Endodermal cell (in vitro differentiated cells): Measurements from ENCODE around the gene TM9SF3. TPM values are rescaled to one million over a fixed set of nuclear protein-coding genes. Genes with fewer than 3 reads are reported as not detected.

Experiments
- DNase-seq: peaks from one replicate; pipeline ENCODE4 v3.0.0-alpha.2; 2017
- H3K27ac ChIP-seq: 2 replicates; pipeline ENCODE4 v1.5.1; 2013; ENCODE audit warnings: mild to moderate bottlenecking, low read depth, low read length, moderate library complexity
- H3K27me3 ChIP-seq: 2 replicates; pipeline ENCODE4 v1.6.1; 2013; ENCODE audit warnings: mild to moderate bottlenecking, low read length, moderate library complexity; ENCODE audit not compliant: insufficient read depth, control insufficient read depth, poor library complexity, severe bottlenecking
- H3K36me3 ChIP-seq: 2 replicates; pipeline ENCODE4 v1.7.0; 2013; ENCODE audit warnings: mild to moderate bottlenecking, low read length, moderate library complexity; ENCODE audit not compliant: control insufficient read depth, insufficient read depth
- H3K4me1 ChIP-seq: one replicate; pipeline ENCODE4 v1.7.0; 2013; ENCODE audit warnings: low read length; ENCODE audit not compliant: control insufficient read depth, insufficient read depth
- H3K4me3 ChIP-seq: 2 replicates; pipeline ENCODE4 v1.5.1; 2013; ENCODE audit warnings: mild to moderate bottlenecking, low read length, moderate library complexity
- H3K9ac ChIP-seq: 2 replicates; pipeline ENCODE4 v1.6.1; 2013; ENCODE audit warnings: mild to moderate bottlenecking, low read length, moderate library complexity; ENCODE audit not compliant: poor library complexity, severe bottlenecking; ENCODE audit errors: extremely low read depth
- H3K9me3 ChIP-seq: 2 replicates; pipeline ENCODE4 v1.6.1; 2013; ENCODE audit warnings: mild to moderate bottlenecking, low read length, moderate library complexity; ENCODE audit not compliant: control insufficient read depth
- H3K27ac Mint-ChIP-seq: 2 replicates; pipeline ENCODE4 v1.8.0; 2020; ENCODE audit warnings: mixed read lengths
- H3K27me3 Mint-ChIP-seq: 2 replicates; pipeline ENCODE4 v1.8.0; 2021; ENCODE audit warnings: mild to moderate bottlenecking, mixed read lengths; ENCODE audit not compliant: insufficient read depth
- H3K36me3 Mint-ChIP-seq: 2 replicates; pipeline ENCODE4 v1.8.0; 2020; ENCODE audit warnings: low read depth, mixed read lengths
- H3K4me1 Mint-ChIP-seq: 2 replicates; pipeline ENCODE4 v1.8.0; 2020; ENCODE audit warnings: mixed read lengths
- H3K4me3 Mint-ChIP-seq: 2 replicates; pipeline ENCODE4 v1.8.0; 2020; ENCODE audit warnings: mild to moderate bottlenecking, moderate library complexity, mixed read lengths
- H3K9me3 Mint-ChIP-seq: 2 replicates; pipeline ENCODE4 v1.8.0; 2020; ENCODE audit warnings: mild to moderate bottlenecking, mixed read lengths
- WGBS, 2 experiments: methylation state at CpG; one replicate each; pipeline versions ENCODE4 v1.1.5 to v1.1.7; 2013; ENCODE audit warnings: missing lambda C conversion rate in 2 of 2, mixed read lengths in 1 of 2; ENCODE audit not compliant: insufficient coverage in 1 of 2, insufficient read length in 1 of 2; 5-methylcytosine and 5-hydroxymethylcytosine counted together
- total RNA-seq, 2 donors: library from RNA; stranded (reverse); fragmentation: NEBNext Ultra II Directional in 1 of 2; extraction: Animal tissue kit (Norgen Biotek cat#: 25700) in 1 of 2; gene quantifications; 2 replicates in 1 of 2; 3 replicates in 1 of 2; pipeline ENCODE4 v1.2.1, GENCODE V29; 2021
- TF ChIP-seq, protein P1 (sequence below): fragments of 200-600 bp; sonication (generic); conservative IDR thresholded peaks from 2 replicates; pipeline ENCODE4 v1.5.0; 2021; ENCODE audit warnings: antibody characterized with exemption, mild to moderate bottlenecking

Gene TM9SF3
- total RNA-seq, 2 donors from 2014 or later, result 134 to 137 TPM

DNA sequence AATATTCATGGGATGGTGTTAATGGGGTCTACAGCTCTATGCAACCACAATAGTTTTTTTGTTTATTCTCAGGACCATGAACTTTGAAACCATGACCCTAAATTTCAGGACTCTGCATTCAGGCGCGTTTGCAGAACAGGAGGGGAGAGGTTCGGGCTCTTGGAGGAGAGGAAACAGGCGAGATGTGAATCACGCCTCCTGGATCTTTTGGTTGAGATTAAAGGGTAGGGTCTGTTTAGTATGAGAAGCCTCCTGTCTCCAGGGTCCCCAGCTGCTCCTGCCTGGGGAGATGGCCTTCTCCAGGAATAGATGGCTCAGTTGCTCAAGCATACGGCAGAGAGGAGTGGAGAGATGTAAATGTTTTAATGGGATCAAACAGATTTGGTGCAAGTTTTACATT is 91.3 kb downstream of the TM9SF3 start:
- no peaks in the 10 kb centered on the region for H3K4me1 Mint-ChIP-seq
- no peak overlapping the region for H3K27ac Mint-ChIP-seq
- H3K4me3 ChIP-seq, result no peak overlapping the region
- H3K27ac ChIP-seq, result no peak overlapping the region
- H3K36me3 Mint-ChIP-seq, result no peaks in the 10 kb centered on the region
- 92% methylated on average over 2 to 6 of the region's 6 CpGs for WGBS, 2 experiments
- TF ChIP-seq, protein P1, sequence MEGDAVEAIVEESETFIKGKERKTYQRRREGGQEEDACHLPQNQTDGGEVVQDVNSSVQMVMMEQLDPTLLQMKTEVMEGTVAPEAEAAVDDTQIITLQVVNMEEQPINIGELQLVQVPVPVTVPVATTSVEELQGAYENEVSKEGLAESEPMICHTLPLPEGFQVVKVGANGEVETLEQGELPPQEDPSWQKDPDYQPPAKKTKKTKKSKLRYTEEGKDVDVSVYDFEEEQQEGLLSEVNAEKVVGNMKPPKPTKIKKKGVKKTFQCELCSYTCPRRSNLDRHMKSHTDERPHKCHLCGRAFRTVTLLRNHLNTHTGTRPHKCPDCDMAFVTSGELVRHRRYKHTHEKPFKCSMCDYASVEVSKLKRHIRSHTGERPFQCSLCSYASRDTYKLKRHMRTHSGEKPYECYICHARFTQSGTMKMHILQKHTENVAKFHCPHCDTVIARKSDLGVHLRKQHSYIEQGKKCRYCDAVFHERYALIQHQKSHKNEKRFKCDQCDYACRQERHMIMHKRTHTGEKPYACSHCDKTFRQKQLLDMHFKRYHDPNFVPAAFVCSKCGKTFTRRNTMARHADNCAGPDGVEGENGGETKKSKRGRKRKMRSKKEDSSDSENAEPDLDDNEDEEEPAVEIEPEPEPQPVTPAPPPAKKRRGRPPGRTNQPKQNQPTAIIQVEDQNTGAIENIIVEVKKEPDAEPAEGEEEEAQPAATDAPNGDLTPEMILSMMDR, result no peak
- no peak overlapping the region for H3K9ac ChIP-seq
- H3K36me3 ChIP-seq, result no peaks in the 10 kb centered on the region
- DNase-seq, result peak; percentile 25
- no peaks in the 10 kb centered on the region for H3K27me3 Mint-ChIP-seq
- H3K4me1 ChIP-seq, result no peaks in the 10 kb centered on the region
- H3K9me3 Mint-ChIP-seq, result no peaks in the 10 kb centered on the region
- no peaks in the 10 kb centered on the region for H3K27me3 ChIP-seq
- H3K4me3 Mint-ChIP-seq, result no peak overlapping the region
- H3K9me3 ChIP-seq, result no peaks in the 10 kb centered on the region

DNA sequence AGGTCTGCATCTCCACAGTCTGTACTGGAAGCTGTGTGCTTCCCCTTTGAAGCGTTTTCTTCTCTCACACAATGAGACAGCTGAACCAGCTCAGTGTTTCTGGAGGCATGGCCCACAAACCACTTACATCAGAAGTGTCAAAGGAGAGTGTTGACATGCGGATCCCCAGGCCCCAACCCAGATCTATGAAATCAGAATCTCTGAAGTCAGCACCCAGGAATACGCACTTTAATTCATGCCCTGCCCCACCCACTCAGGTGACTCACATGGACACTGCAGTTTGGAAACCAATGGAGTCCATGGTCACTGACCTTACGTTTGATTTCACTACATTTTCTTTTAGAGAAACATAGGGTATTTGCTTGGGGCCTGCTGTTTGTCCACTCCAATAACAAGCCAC is 92.1 kb downstream of the TM9SF3 start:
- Mint-ChIP-seq H3K9me3 (no peaks in the 10 kb centered on the region), H3K4me3 (no peak overlapping the region), H3K27me3 (no peaks in the 10 kb centered on the region), H3K4me1 (no peaks in the 10 kb centered on the region), H3K27ac (no peak overlapping the region), H3K36me3 (no peaks in the 10 kb centered on the region)
- Histone ChIP-seq H3K36me3 (no peaks in the 10 kb centered on the region), H3K9me3 (no peaks in the 10 kb centered on the region), H3K4me1 (no peaks in the 10 kb centered on the region), H3K4me3 (no peak overlapping the region), H3K27ac (no peak overlapping the region), H3K27me3 (no peaks in the 10 kb centered on the region), H3K9ac (no peak overlapping the region)
- DNase-seq, result peak; percentile 17
- 89% methylated on average over 4 of the region's 4 CpGs; no CpG with 5 or more reads in 1 of the 2 experiments for WGBS, 2 experiments
- TF ChIP-seq, protein P1, result no peak

DNA sequence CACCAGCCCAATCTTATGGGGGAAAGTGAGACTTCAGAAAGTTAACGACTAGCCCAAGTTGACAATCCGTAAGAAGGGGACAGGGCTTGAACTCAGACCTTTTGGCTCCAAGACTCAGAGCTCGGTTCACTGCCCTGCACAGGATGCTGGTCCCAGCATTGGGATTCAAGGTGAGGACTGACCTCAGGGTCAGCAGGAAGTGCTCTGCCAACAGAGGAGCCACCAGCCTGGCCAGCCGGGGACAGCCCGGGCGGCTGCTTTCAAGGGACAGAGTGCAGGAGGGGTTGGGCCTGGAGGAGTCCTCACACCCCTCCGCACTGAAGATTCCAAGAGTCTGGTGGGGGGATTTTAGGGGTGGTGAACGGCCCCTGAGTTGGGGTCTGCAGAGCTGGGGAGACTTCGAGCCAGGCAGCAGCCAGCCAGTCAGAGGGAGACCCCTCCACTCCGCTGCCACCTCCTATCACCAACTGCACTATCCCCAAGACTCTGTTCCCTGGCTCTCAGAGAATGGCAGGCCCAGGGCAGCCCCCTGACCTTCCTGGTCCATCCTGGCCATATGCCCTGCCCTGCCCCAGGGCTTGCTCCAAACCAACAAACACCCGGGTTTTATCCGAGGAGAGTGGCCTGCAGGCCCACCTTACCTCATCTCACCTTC is 92.8 kb downstream of the TM9SF3 start:
- Histone ChIP-seq H3K9ac (no peak overlapping the region), H3K9me3 (no peaks in the 10 kb centered on the region), H3K4me1 (no peaks in the 10 kb centered on the region), H3K27me3 (no peaks in the 10 kb centered on the region), H3K4me3 (no peak overlapping the region), H3K27ac (no peak overlapping the region), H3K36me3 (no peaks in the 10 kb centered on the region)
- H3K4me1 Mint-ChIP-seq, result no peaks in the 10 kb centered on the region
- H3K27ac Mint-ChIP-seq, result no peak overlapping the region
- WGBS, 2 experiments, result 89 to 90% methylated on average over 4 to 12 of the region's 12 CpGs
- no peaks in the 10 kb centered on the region for H3K9me3 Mint-ChIP-seq
- H3K36me3 Mint-ChIP-seq, result no peaks in the 10 kb centered on the region
- no peaks in the 10 kb centered on the region for H3K27me3 Mint-ChIP-seq
- peak; percentile 16 for DNase-seq
- TF ChIP-seq, protein P1, result no peak
- H3K4me3 Mint-ChIP-seq, result no peak overlapping the region
